HG03175 (cell line): Measurements from ENCODE around the gene TRIM16.
"Not testable (repeated sequence)": the region's sequence is repeated elsewhere in the genome, so short reads cannot be mapped to it uniquely, and the experiment has no call there.

Experiments
- ATAC-seq: cut with Tn5 transposase; IDR thresholded peaks from one replicate; pipeline ENCODE4 v1.9.1; 2021; ENCODE audit warnings: mild to moderate bottlenecking, moderate library complexity; ENCODE audit not compliant: unreplicated experiment

Gene TRIM16

DNA sequence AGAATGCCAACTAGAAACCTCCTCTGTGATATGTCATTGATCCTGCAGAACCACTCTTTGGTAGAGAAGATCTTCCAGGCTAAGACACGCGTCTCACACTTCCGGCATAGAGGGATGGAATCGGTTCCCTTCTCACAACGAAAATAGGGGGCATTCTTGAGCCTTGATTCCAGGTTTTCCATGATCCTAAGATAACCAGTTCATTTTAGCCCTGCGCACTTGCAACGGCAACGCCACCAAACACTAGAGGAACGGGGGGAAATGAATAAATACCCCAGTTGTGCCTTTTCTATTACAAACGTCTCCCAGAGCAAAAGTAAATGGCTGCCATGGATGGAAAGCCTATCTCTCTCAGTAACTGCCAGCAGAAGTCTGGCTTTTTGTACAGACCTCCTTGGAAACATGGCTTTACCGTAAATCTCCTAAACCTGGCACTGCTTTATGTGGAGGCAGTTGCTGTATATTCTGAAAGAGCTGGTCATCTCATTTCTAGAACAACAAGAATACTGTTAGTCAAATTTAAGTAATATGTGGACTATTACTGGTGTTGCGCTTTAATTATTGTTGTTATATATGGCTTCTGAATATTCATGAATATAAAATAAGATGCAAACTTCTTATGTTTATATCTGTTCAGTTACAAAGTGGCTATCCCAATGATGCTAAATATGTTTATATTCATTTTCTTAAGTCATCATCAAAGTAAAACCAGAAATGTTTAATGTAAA, 64.6 kb downstream of the TRIM16 start, which contains the start of gene FBXW10B:
TSS of gene FBXW10B (minus strand) at position 374 of the 728 bp plus-strand sequence. CDS start at position 182, 192 bp downstream.
- not testable (repeated sequence) for ATAC-seq

DNA sequence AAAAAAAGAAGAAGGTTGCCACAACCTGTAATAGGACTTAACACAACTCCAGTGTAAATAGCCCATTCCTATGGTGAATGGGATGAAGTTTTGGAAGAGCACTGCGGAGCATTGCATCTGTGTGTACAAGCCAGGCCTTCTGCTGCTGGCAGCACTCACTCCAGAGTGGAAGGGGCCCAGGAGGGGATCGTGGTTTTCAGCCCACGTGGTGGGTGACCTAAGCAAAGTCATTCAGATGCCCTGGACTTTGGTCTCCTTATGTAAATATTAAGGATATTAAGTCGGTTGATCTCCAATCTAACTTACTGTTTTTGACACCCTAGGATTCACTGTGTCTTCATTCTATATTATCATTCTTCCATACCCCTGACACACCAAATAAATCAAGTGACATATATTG, 67.3 kb downstream of the TRIM16 start:
- ATAC-seq = not testable (repeated sequence)

DNA sequence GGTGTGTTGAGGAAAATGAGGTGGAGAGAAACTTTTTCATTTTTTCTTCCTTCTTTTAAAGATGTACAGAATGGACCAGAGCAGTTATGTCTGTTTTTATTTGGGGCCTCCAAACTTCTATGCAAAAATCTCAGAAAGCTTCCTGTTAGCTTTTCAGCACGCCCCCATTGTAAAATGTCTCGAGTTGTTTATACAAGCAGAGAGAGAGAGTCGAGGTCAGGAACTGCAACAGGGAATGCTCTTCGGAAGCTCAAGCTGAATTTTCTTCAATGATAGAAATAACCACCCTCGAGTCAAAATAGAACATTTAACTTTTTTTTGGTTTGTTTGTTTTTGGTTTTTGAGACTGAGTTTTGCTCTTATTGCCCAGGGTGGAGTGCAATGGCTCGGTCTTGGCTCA, 68.3 kb downstream of the TRIM16 start:
- not testable (repeated sequence) for ATAC-seq

DNA sequence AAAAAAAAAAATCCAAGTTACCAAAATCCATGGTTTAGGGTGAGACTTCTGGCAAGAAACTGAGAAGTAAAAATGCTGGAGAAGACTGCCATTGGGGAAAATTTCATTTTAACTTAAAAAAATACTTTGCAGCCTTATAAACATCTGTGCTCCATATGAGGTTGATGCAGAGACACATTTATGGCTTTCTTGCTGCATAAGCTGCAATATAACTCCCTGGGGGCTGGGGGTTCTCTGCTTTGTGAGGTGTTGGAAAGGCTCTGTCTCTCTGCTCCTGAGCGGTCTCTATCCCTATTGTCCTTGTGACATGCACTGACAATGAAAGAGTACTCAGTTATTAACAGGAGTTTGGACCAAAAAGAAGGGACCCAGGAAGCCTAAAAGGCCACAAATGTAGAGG, 71.0 kb downstream of the TRIM16 start:
- not testable (repeated sequence) for ATAC-seq

DNA sequence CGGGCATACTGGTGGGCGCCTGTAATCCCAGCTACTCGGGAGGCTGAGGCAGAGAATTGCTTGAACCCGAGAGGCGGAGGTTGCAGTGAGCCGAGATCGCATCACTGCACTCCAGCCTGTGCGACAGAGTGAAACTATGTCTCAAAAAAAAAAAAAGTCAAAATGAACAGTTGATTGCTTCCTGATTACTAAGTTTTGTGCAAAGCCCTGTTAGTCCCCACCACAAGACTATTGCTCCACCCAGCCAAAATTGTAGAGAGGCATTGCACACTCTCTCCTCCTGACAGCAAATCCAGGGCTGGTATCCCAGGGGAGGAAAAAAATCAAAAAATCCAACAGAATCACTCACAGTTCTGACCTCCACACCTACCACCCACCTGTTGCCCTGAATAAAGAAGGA, 91.2 kb downstream of the TRIM16 start:
- ATAC-seq = not testable (repeated sequence)

DNA sequence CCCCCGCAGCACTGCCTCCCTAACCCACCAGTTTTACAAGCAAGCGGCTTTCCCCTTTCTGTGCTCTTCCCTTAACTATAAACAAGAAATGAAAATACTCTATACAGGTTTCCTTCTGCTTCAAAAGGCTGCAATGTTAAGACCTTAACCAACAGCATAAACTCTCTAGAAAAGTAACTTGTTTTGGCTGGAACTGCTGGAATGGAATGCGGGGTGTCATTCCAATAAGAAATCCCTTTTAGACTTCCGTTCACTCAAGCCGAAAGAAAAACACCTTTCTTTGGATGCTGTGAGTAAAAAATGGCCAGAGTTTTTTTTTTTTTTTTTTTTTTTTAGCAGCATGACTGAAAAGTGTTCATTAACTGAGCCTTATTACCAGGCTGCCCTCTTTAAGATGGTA, 92.1 kb downstream of the TRIM16 start:
- not testable (repeated sequence) for ATAC-seq

DNA sequence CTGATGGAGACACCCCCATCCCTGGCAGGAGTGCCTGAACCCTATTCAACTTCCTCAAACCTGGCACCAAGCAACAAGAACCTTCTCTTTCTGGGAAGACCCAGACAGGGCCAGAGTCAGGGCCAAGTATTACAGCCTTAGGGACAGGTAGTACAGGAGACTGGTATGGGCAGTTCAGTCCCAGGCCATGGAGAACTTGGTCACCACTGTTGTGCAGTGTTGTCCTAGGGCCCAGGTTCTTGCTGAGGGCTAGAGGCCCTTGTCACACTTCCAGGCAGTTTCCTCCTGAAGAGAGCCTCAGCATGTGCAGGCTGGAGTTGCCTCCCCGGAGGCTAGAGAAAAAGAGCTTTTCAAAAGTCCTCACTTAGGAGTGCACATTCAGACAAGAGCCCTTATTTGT, 93.3 kb downstream of the TRIM16 start:
- not testable (repeated sequence) for ATAC-seq

DNA sequence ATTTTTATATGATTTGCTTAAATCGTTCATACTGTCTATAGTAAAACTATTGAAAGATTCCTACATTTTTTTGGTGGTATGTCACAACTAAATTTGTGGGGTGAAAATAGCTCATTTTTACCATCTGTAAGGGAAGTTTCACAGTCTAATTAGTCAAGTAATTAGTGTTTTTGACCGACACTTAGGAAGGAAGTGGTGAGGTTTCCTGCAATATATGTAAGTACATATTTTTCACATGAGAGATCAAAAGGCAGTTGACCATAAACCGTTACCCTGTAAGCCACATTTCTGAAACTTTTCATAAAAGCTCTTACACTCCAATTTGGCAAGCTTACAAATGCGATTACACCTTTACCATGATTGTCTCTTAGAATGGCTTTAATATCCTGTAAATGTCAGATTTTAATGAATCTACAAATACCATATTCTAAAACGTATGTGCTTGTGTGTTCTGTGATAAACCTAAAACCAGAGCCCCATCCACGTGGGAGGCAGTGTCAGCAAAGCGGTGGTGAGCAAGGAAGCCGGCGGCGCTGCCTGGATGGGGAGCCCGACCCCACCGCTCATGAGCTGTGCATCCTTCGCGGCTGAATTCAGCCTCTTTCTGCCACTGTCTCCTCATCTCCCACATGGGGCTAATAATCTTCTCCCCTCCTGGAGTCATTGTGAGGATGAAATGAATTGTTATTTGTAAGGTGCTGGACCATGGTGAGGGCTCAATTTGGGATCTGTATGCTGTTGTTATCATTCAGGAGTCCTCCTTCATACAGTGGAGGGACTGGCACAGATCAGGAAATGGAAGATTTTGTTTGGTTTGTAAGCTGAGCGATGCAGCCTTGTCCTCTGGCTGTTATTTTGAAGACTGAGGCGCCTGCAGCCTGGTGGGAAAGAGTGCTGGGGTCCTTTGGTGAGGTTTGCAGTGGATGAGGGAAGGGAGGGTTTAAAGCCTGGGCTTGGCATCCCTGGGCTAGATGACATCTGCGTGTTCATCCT, 94.3 kb downstream of the TRIM16 start:
- ATAC-seq = not testable (repeated sequence)

DNA sequence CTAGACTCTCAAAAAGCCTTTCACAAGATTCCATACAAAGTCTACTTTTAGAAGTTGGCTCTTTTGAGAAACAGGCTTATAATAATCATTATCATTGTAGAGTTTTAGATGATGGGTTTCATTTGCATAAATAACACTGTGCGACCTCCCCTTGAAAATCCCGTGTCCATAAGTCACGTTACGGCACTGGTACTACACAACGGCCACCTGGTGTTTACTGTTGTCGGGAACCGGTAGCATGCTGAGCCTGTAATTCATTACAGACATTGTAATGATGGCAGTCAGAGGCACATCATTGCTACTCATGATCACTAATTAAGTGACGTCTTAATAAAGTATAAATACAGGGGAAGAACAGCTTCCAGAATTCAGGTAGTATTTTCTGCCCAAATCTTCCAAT, 96.1 kb downstream of the TRIM16 start:
- not testable (repeated sequence) for ATAC-seq

DNA sequence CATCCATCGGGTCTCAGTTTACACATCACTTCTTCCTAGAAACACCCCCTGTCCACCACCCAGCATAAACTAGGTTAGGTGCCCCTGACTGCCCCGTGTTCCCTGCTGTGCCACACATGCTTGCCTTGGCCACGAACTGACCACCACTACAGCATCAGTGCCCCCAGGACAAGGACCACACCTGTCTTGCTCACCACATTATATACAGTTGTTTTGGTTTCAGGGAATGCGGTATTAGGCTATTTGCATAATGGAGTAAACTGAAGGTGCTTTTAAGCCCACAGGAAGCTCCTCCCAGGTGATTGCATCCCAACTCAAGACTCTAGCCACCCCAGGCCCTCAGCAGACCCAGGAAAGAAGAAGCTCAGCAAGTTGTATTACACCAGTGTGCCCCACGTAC, 100.8 kb downstream of the TRIM16 start:
- ATAC-seq = not testable (repeated sequence)

DNA sequence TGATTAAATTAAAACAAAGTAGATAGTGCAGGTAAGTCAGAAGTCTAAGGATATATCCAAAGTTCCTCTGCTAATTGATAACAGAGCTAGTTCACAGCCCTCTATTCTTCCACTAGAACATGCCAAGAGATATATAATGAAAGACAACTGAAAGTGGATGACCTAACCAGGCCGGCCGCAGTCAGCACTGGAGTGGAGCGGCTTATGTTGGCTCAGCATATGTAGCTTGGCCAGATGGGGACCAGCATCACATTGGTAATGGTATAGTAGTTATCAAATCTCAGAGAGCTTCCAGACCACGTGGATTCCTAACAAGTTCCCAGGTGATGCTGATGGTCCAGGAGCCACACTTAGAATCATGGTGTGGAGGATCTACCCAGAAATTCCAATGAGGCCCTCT, 102.6 kb downstream of the TRIM16 start:
- not testable (repeated sequence) for ATAC-seq
